Breast epithelium (tissue), 3 donors: Measurements from ENCODE around the gene ADIPOR1.

Source experiments
- CTCF ChIP-seq, 3 donors: fragments of 450-650 bp; IDR thresholded peaks; one replicate each; pipeline ENCODE4 v1.5.1; 2016 to 2017; ENCODE audit warnings: antibody characterized with exemption in 3 of 3, mild to moderate bottlenecking in 3 of 3, moderate library complexity in 3 of 3
- POLR2A ChIP-seq: fragments of 450-650 bp; IDR thresholded peaks from one replicate; pipeline ENCODE4 v1.6.1; 2016; ENCODE audit warnings: antibody characterized with exemption, mild to moderate bottlenecking, moderate library complexity

- TF ChIP-seq CTCF (IDR thresholded peaks at IDR 0.05) (no peak), POLR2A (no peak)
These were observed 56.6 kb downstream of the ADIPOR1 start for GRCh38 chr1:202901555-202901954.
